H9 (cell line): ENCODE results near the gene GNB1L. TPM values are rescaled to one million over a fixed set of nuclear protein-coding genes. Genes with fewer than 3 reads are reported as not detected.

ENCODE experiments used
- DNase-seq: peaks from one replicate; pipeline ENCODE4 v3.0.0-alpha.2; 2017
- H2AFZ ChIP-seq: one replicate; pipeline ENCODE4 v1.6.1; 2013; ENCODE audit warnings: mild to moderate bottlenecking, low read length, control low read depth, moderate library complexity
- H2AK5ac ChIP-seq: 2 replicates; pipeline ENCODE4 v1.6.1; 2013; ENCODE audit warnings: low read length, control low read depth, mixed read lengths; ENCODE audit not compliant: insufficient read length
- H2BK120ac ChIP-seq: one replicate; pipeline ENCODE4 v1.6.1; 2013; ENCODE audit warnings: low read depth, mild to moderate bottlenecking, low read length, control low read depth, inconsistent platforms; ENCODE audit not compliant: poor library complexity, severe bottlenecking
- H2BK12ac ChIP-seq: 2 replicates; pipeline ENCODE4 v1.6.1; 2013; ENCODE audit warnings: low read length, control low read depth, mixed read lengths, low read depth; ENCODE audit not compliant: insufficient read length
- H2BK15ac ChIP-seq: 2 replicates; pipeline ENCODE4 v1.6.1; 2013; ENCODE audit warnings: low read depth, low read length, control low read depth
- H2BK20ac ChIP-seq: one replicate; pipeline ENCODE4 v1.6.1; 2013; ENCODE audit warnings: low read depth, mild to moderate bottlenecking, low read length, control low read depth, inconsistent platforms; ENCODE audit not compliant: poor library complexity, severe bottlenecking
- H2BK5ac ChIP-seq: 2 replicates; pipeline ENCODE4 v1.6.1; 2013; ENCODE audit warnings: low read length, control low read depth, mixed read lengths; ENCODE audit not compliant: insufficient read length
- H3K14ac ChIP-seq: 2 replicates; pipeline ENCODE4 v1.6.1; 2013; ENCODE audit warnings: low read length, control low read depth; ENCODE audit not compliant: insufficient read depth
- H3K18ac ChIP-seq: 2 replicates; pipeline ENCODE4 v1.6.1; 2013; ENCODE audit warnings: low read depth, mild to moderate bottlenecking, mixed read lengths, low read length, control low read depth; ENCODE audit not compliant: insufficient read length
- H3K23ac ChIP-seq: 2 replicates; pipeline ENCODE4 v1.6.1; 2013; ENCODE audit warnings: low read length, control low read depth, mixed read lengths, low read depth; ENCODE audit not compliant: insufficient read length
- H3K23me2 ChIP-seq: 2 replicates; pipeline ENCODE4 v1.6.1; 2013; ENCODE audit warnings: low read depth, mild to moderate bottlenecking, mixed read lengths, low read length, control low read depth; ENCODE audit not compliant: insufficient read length, poor library complexity, severe bottlenecking
- H3K27ac ChIP-seq: 2 replicates; pipeline ENCODE4 v1.5.1; 2013; ENCODE audit warnings: low read length, control low read depth, mixed read lengths, low read depth; ENCODE audit not compliant: insufficient read length
- H3K27me3 ChIP-seq: 2 replicates; pipeline ENCODE4 v1.6.1; 2013; ENCODE audit warnings: low read length, control low read depth, inconsistent platforms; ENCODE audit not compliant: insufficient read depth
- H3K4ac ChIP-seq: 2 replicates; pipeline ENCODE4 v1.6.1; 2013; ENCODE audit warnings: low read depth, mild to moderate bottlenecking, control low read depth, inconsistent platforms, low read length, moderate library complexity
- H3K4me1 ChIP-seq: 2 replicates; pipeline ENCODE4 v1.6.1; 2013; ENCODE audit warnings: low read length, control low read depth, inconsistent platforms; ENCODE audit not compliant: insufficient read depth
- H3K4me2 ChIP-seq: 2 replicates; pipeline ENCODE4 v1.6.1; 2013; ENCODE audit warnings: low read length, control low read depth, mixed read lengths; ENCODE audit not compliant: insufficient read length, insufficient read depth
- H3K56ac ChIP-seq: 2 replicates; pipeline ENCODE4 v1.6.1; 2013; ENCODE audit warnings: low read depth, mild to moderate bottlenecking, mixed read lengths, low read length, control low read depth; ENCODE audit not compliant: insufficient read length
- H3K79me1 ChIP-seq: 2 replicates; pipeline ENCODE4 v1.6.1; 2013; ENCODE audit warnings: low read depth, mild to moderate bottlenecking, moderate library complexity, low read length, control low read depth, inconsistent platforms; ENCODE audit not compliant: insufficient read depth, poor library complexity, severe bottlenecking
- H3K79me2 ChIP-seq: 2 replicates; pipeline ENCODE4 v1.6.1; 2013; ENCODE audit warnings: low read length, control low read depth, inconsistent platforms; ENCODE audit not compliant: insufficient read depth
- H3K9ac ChIP-seq: 2 replicates; pipeline ENCODE4 v1.6.1; 2013; ENCODE audit warnings: low read length, control low read depth, mixed read lengths; ENCODE audit not compliant: insufficient read length; ENCODE audit errors: extremely low read depth
- H3K9me3 ChIP-seq: one replicate; pipeline ENCODE4 v1.6.1; 2013; ENCODE audit warnings: low read depth, low read length, inconsistent platforms; ENCODE audit not compliant: control insufficient read depth
- H3T11ph ChIP-seq: one replicate; pipeline ENCODE4 v1.6.1; 2013; ENCODE audit warnings: mild to moderate bottlenecking, low read length, control low read depth, inconsistent platforms
- H4K20me1 ChIP-seq: one replicate; pipeline ENCODE4 v1.6.1; 2013; ENCODE audit not compliant: control insufficient read depth, insufficient read length, insufficient read depth
- H4K5ac ChIP-seq: 2 replicates; pipeline ENCODE4 v1.6.1; 2013; ENCODE audit warnings: low read depth, mild to moderate bottlenecking, mixed read lengths, low read length, control low read depth; ENCODE audit not compliant: insufficient read length
- H4K8ac ChIP-seq: replicated peaks from 2 replicates; pipeline ENCODE4 v1.6.1; 2013; ENCODE audit warnings: low read length, control low read depth, mixed read lengths, low read depth; ENCODE audit not compliant: insufficient read length
- H4K91ac ChIP-seq: 2 replicates; pipeline ENCODE4 v1.6.1; 2013; ENCODE audit warnings: low read depth, mild to moderate bottlenecking, moderate library complexity, mixed read lengths, low read length, control low read depth; ENCODE audit not compliant: insufficient read length
- H3K27ac Mint-ChIP-seq, 3 experiments: 2 replicates in 2 of 3; 3 replicates in 1 of 3; pipeline ENCODE4 v1.8.0; 2020 to 2021; ENCODE audit warnings: mixed read lengths in 3 of 3, mild to moderate bottlenecking in 1 of 3, moderate library complexity in 1 of 3
- H3K27me3 Mint-ChIP-seq: 2 replicates; pipeline ENCODE4 v1.8.0; 2021; ENCODE audit warnings: low read depth, mild to moderate bottlenecking, moderate library complexity, mixed read lengths
- H3K36me3 Mint-ChIP-seq, 3 experiments: 2 replicates in 2 of 3; 3 replicates in 1 of 3; pipeline ENCODE4 v1.8.0; 2020 to 2021; ENCODE audit warnings: low read depth in 3 of 3, mixed read lengths in 3 of 3; ENCODE audit not compliant: insufficient read depth in 1 of 3
- H3K4me1 Mint-ChIP-seq, 2 experiments: 2 replicates each; pipeline ENCODE4 v1.8.0; 2020; ENCODE audit warnings: mixed read lengths in 2 of 2
- H3K4me3 Mint-ChIP-seq, 2 experiments: 2 replicates in 1 of 2; 3 replicates in 1 of 2; pipeline ENCODE4 v1.8.0; 2020 to 2021; ENCODE audit warnings: mild to moderate bottlenecking in 2 of 2, mixed read lengths in 2 of 2, moderate library complexity in 1 of 2
- H3K9me3 Mint-ChIP-seq, 2 experiments: 2 replicates in 1 of 2; 3 replicates in 1 of 2; pipeline ENCODE4 v1.8.0; 2020; ENCODE audit warnings: mild to moderate bottlenecking in 2 of 2, mixed read lengths in 2 of 2, moderate library complexity in 1 of 2
- CTCF ChIP-seq: fragments of 200-600 bp; sonication (generic); conservative IDR thresholded peaks from 3 replicates; pipeline ENCODE4 v1.8.0; 2021; ENCODE audit warnings: antibody characterized with exemption, mild to moderate bottlenecking
- WGBS: extraction: QIAGEN DNeasy Blood & Tissue Kit; methylation state at CpG from one replicate; pipeline ENCODE4 v1.1.7; 2013; ENCODE audit warnings: missing lambda C conversion rate, low lambda C conversion rate, mixed read lengths; ENCODE audit not compliant: insufficient read length; ENCODE audit errors: extremely low coverage; 5-methylcytosine and 5-hydroxymethylcytosine counted together
- total RNA-seq: library from RNA; stranded (reverse); gene quantifications from 2 replicates; pipeline ENCODE4 v1.2.1, GENCODE V29; 2021

The GNB1L gene
- total RNA-seq, 1 experiment from 2014 or later: 22.4 TPM

DNA sequence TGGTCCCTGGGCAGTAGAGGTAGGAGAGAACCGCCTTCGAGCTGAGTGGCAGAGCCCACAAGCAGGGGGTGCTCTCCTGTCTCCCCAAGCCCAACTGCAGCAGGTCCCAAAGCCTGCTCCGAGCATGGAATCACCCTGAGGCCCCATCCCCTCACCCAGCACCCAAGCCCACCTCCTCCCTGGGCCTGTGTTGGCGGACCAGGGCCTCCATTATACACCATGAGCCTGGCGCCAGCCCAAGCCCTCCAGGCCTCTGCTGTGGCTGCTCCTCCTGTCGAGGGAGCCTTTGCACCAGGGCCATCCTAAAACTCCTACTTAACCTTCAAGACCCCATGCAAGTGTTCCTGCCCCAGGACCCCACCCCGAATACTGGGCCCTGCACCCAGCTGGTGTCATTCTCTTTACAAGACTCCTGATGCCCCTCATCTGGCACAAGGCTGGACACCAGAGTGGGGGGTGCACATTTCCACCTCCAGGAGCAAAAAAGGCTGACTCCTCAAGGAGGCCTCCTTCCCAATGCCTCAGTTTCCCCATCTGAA is 114.7 kb downstream of the GNB1L start:
- TF ChIP-seq CTCF: no peak
- no peak overlapping the region for H3T11ph ChIP-seq
- H2BK15ac ChIP-seq: no peak overlapping the region
- H2BK12ac ChIP-seq: no peak overlapping the region
- no peaks in the 10 kb centered on the region for H3K36me3 Mint-ChIP-seq
- no peak overlapping the region for H3K56ac ChIP-seq
- H3K4ac ChIP-seq: no peak overlapping the region
- H3K18ac ChIP-seq: no peak overlapping the region
- no peak overlapping the region for H4K91ac ChIP-seq
- H2AK5ac ChIP-seq: no peak overlapping the region
- no peak overlapping the region for H3K4me3 Mint-ChIP-seq
- no peak overlapping the region for H4K5ac ChIP-seq
- peaks cover 7% of the 10 kb centered on the region for H3K27me3 Mint-ChIP-seq
- peaks cover 8 to 15% of the 10 kb centered on the region in 2 experiments for H3K4me1 Mint-ChIP-seq
- H2BK20ac ChIP-seq: no peak overlapping the region
- H3K4me2 ChIP-seq: no peak overlapping the region
- H3K23me2 ChIP-seq: no peaks in the 10 kb centered on the region
- no peaks in the 10 kb centered on the region for H3K4me1 ChIP-seq
- H3K23ac ChIP-seq: no peak overlapping the region
- H2BK120ac ChIP-seq: no peak overlapping the region
- no peak overlapping the region for H3K14ac ChIP-seq
- H2BK5ac ChIP-seq: no peak overlapping the region
- H3K9me3 ChIP-seq: no peaks in the 10 kb centered on the region
- H3K27ac ChIP-seq: no peak overlapping the region
- DNase-seq: no peak
- no CpG with 5 or more reads among the region's 7 CpGs for WGBS
- no peak overlapping the region for H4K8ac ChIP-seq
- H2AFZ ChIP-seq: no peak overlapping the region
- no peaks in the 10 kb centered on the region for H4K20me1 ChIP-seq
- H3K79me1 ChIP-seq: no peaks in the 10 kb centered on the region
- H3K9ac ChIP-seq: no peak overlapping the region
- no peaks in the 10 kb centered on the region; a peak in 1 of 5 replicates for H3K9me3 Mint-ChIP-seq
- H3K27me3 ChIP-seq: no peaks in the 10 kb centered on the region
- H3K27ac Mint-ChIP-seq: no peak overlapping the region
- no peaks in the 10 kb centered on the region for H3K79me2 ChIP-seq
